GM18499 (cell line): Measurements from ENCODE around the gene MXRA7.
"Not testable (repeated sequence)": the region's sequence is repeated elsewhere in the genome, so short reads cannot be mapped to it uniquely, and the experiment has no call there.

Experiments
- ATAC-seq: cut with Tn5 transposase; IDR thresholded peaks from one replicate; pipeline ENCODE4 v1.9.1; 2021; ENCODE audit warnings: moderate number of reproducible peaks; ENCODE audit not compliant: insufficient read depth, unreplicated experiment

Gene MXRA7

DNA sequence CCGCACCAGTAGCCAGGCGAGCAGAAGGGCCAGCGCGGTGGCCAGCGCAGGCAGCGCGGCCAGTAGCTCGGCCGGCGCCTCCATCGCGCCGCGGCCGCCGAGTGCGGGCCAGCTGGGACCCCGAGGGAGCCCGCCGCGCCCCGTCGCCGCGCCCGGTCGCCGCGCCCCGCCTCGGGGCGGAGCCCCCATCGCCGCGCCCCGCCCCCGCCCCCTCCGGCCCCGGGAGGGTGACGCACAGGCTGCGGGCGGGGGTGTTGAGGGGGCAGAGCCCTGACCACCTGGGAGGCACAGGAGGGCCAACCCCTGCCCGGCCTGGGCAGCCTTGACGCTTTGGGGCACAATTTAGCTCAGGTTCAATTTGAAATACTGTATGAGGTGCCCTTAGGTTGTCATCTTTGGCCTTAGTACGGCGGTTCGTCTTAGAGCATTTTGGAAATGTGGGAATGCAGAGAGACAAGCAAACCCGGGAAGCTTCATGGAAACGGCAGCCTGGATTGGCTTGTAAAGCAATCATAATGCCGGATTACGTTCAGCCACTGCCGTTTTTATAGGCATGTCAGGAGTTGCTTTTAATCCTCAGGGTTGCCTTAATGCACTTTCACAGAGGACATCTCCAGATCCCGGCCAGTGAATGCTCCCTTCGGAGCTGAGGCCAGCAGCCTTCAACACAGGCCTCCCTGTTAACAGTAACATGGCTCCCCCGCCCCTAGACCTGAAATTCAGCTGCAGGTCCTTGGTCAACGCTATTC is at the start of gene MXRA7:
Gene MXRA7 (minus strand): TSS at position 103 of the 749 bp plus-strand sequence. CDS start 19 bp downstream, at position 84.
- ATAC-seq, result no peak

DNA sequence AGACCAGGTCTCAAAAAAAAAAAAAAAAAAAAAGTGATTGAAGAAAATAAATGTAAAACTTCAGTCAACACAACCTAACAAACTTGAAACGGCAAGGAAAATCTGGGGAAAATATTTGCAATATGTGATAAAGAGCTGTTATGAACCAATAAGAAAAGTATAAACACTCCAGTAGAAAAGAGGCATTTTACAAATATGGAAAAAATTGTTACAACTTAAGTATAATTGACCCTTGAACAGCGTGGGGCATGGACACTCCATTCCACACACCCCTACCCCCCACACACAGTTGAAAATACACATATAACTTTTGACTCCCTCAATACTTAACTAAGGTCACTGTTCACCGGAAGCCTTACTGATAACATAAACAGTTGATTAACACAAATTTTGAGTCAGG is 47.8 kb upstream of the MXRA7 start:
- ATAC-seq, result no peak

DNA sequence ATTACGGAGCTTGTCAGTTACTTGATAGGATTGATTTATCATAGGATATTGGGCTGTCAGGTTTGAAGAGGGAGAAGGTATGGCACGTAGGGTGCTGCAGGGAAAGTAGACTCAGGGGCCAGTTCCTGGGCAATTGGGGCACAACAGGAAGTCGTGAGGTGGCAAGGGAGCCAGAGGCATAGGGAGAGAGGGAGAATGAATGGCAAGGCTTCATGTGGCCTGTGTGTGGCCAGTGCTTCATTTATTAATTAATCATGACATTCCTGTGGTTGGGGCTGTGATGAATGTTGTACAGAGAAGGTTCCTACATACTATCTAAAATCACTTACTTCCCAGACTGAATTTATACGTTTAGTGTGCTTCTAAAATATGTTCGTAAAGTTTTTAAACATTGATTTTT is 46.5 kb upstream of the MXRA7 start:
- no peak for ATAC-seq

GRCh38 chr17:76755285-76755684 is 44.5 kb upstream of the MXRA7 start:
- ATAC-seq, result no peak

- ATAC-seq, result no peak
These were observed 42.5 kb upstream of the MXRA7 start for GRCh38 chr17:76753061-76753961.

DNA sequence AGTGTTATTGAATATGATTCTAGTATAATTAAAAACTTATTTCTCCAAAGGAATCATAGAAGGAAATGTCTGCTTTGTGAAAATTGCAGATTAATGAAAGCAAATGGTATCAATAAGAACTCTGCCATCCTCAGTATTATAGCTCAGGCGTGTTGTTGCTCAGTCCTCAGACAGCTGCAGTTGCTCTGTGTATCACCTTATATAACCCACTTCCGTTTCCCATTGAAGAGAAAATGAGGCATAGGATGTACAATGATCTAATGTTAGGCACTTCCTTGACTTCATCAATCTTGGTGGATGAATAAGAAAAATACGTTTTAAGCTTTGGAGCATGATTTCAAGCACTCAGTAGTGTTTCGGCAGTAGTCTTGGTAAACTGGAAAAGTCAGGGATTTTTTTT is 41.2 kb upstream of the MXRA7 start:
- ATAC-seq, result no peak

GRCh38 chr17:76751416-76751993 is 40.7 kb upstream of the MXRA7 start:
- no peak for ATAC-seq

- no peak for ATAC-seq
These were observed 37.9 kb upstream of the MXRA7 start for GRCh38 chr17:76748657-76749056.

GRCh38 chr17:76747716-76748363 is 37.1 kb upstream of the MXRA7 start:
- ATAC-seq, result no peak

DNA sequence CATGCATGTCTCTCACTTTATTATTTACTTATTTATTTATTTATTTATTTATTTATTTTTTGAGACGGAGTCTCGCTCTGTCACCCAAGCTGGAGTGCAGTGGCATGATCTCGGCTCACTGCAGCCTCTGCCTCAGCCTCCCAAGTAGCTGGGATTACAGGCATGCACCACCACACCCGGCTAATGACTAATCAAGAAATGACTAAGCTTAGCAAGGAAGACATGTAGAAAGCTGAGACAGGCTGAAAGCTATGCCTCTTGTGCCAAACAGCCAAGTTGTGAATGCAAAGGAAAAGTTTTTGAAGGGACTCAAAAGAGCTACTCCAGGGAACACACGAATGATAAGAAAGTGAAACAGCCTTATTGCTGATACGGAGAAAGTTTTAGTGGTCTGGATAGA is 35.0 kb upstream of the MXRA7 start:
- ATAC-seq, result not testable (repeated sequence)

DNA sequence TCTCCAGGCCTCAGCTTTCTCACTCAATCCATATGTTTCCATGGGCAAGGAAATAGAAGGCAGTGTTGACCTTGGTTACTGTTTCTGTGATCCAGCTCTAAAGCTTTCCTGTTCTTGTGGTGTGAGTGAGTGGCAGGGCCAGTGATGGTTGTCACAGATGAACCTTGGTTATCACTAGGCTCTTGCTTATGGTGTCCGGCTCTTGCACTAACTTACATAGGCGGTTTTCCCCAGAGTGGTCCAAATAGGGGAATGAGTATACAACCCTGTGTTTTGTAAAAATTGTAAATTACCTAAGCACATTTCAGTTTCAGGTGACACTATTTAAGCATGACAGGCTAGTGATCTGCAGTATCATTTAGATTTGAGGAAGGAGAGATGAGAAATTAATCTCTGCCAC is 34.0 kb upstream of the MXRA7 start:
- no peak for ATAC-seq

DNA sequence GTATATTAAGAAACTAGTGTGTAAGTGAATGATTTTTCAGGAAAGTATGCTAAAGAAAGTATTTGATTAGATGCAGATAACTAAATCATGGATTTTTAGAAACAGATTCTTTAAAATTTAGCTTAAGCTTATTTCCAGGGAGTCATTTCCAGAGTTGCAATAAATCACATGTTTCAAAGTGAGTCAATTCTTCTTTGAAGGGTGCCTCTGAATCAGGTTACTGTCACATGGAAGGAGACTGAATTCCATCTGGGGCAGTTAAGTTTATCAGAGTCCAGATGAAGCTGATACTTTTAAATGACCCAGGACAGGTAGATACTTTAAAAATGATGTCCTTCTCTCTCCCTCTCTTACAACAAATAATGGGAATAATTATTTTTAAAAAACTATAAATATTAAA is 32.2 kb upstream of the MXRA7 start:
- no peak for ATAC-seq

DNA sequence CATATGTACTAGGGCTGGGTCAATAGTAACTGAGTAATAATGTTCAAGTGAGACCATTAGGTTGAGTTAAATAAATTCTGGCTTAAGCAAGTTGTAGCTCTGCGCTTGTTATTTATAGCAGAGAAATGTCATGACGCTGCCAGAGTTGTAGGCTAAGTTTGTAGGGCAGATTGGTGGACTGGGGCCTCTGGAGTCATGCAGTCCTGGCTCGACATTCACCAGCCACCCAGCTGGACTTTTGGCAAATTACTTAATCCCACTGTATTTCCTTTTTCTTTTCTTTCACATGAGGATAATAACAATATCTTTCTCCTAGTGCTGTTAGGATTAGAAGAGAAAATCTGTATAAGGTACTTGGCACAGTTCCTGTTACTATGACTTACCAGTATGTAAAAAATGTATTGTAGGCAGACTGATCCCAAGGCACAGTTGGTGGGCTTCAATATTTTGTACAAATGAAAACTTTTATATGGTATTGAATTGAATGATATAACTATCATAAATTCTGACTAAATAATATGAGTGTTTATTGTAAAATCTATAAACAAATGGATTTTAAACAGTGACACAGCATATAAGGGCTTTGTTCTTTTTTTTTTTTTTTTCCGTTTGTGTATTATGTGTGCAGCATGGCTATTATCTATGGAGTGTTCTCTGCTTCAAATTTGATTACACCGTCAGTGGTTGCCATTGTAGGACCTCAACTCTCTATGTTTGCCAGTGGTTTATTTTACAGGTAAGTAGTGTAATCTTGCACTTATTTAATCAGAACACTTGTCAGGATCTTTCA is 29.8 kb upstream of the MXRA7 start:
- no peak for ATAC-seq

- not testable (repeated sequence) for ATAC-seq
These were observed 28.9 kb upstream of the MXRA7 start for GRCh38 chr17:76739568-76740115.

DNA sequence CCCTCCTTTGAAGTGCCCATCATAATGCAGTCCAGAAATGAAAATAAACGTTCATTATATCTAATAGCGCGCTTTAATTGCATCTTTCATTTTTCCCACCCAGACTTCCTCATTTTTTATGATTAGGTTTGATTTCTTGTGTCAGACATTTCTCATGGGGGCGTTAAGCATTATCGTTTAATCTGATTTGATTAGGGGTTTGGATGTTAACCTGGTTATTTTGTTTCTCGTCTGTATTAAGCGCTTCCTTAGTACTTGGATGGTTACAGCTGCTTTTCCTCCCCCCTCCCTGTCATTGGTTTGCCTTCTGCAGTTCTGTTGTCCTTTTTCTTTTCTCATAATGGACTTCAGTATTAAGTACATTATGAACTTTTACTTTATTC is 27.7 kb upstream of the MXRA7 start:
- no peak for ATAC-seq

- ATAC-seq, result peak; percentile 29
These were observed 27.1 kb upstream of the MXRA7 start, which contains the start of gene MFSD11 for GRCh38 chr17:76737676-76738467. Gene MFSD11, plus strand, starts transcription at chr17:76738119. Its CDS starts 234 bp downstream, at chr17:76738353.

DNA sequence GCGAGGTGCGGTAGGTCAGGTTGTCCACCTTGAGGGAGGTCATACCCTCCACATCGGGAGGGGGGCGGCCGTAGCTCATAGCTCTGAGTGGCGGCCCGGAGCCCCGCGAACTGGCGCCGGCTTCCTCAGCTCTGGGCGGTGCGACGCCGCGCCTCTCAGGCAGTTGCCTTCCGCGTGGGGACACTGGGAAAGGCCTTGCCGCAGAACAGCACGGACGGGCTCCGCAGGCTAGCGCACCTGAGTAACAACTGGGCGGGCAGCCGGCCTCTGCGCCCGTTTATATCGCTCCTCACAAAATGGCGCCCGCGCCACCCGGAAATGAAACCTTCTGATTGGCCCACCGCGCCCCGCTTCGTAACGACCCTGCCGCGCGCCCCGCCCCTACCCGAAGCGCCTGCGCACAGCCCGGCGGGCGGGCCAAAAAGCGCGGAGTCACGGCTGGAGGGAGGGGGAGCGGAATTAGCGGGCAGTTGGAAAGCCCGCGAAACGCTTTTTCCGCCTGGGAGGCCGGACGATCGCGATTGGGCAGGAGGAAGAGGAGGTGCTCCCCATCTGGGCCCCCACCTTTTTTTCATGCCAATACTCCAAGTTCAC is 26.4 kb upstream of the MXRA7 start, which contains the start of gene SRSF2:
Gene SRSF2 (minus strand): TSS at position 250 of the 594 bp plus-strand sequence. CDS start 171 bp downstream, at position 79.
- ATAC-seq, result peak; percentile 51
